Measurements from ENCODE around the gene PTPRA.
"Not testable (repeated sequence)": the region's sequence is repeated elsewhere in the genome, so short reads cannot be mapped to it uniquely, and the experiment has no call there.

The PTPRA gene

DNA sequence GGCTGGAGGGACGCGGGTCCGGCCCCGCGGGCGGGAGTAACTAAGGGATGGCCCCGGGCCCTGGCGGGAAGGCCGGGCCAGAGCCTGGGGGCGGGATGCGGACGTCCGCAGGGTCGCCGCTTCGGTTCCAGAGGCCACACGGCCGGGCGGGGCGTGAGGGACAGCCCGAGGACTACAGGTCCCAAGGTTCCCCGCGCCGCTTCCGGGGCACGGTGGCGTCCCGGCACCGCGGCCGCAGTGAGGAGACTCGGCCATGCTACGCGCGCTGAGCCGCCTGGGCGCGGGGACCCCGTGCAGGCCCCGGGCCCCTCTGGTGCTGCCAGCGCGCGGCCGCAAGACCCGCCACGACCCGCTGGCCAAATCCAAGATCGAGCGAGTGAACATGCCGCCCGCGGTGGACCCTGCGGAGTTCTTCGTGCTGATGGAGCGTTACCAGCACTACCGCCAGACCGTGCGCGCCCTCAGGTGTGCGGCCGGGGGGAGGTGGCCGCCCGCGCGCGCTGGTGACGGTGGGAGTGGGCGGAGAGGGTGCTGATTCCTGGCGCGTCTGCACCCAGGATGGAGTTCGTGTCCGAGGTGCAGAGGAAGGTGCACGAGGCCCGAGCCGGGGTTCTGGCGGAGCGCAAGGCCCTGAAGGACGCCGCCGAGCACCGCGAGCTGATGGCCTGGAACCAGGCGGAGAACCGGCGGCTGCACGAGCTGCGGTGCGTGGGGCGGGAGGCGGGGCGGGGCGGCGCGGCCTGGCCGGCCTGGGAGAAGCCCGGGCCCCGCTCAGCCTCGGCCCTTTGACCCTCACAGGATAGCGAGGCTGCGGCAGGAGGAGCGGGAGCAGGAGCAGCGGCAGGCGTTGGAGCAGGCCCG lies 172.8 kb downstream of the PTPRA start, which contains the start of gene MRPS26:
Gene MRPS26, plus strand, starts transcription at position 237 of the 861 bp plus-strand sequence. Its CDS starts 17 bp downstream, at position 254.
- peak; percentile 94 for DNase-seq (ENCODE audit: extremely low spot score)
- CTCF ChIA-PET, result interaction anchor here (2.9 kb wide), 1 partner anchor 8 kb away, joined by 15 read pairs; no protein-coding TSS in a partner anchor
- POLR2A ChIA-PET, result no interaction called here
- TF ChIP-seq, protein P1, sequence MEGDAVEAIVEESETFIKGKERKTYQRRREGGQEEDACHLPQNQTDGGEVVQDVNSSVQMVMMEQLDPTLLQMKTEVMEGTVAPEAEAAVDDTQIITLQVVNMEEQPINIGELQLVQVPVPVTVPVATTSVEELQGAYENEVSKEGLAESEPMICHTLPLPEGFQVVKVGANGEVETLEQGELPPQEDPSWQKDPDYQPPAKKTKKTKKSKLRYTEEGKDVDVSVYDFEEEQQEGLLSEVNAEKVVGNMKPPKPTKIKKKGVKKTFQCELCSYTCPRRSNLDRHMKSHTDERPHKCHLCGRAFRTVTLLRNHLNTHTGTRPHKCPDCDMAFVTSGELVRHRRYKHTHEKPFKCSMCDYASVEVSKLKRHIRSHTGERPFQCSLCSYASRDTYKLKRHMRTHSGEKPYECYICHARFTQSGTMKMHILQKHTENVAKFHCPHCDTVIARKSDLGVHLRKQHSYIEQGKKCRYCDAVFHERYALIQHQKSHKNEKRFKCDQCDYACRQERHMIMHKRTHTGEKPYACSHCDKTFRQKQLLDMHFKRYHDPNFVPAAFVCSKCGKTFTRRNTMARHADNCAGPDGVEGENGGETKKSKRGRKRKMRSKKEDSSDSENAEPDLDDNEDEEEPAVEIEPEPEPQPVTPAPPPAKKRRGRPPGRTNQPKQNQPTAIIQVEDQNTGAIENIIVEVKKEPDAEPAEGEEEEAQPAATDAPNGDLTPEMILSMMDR (IDR thresholded peaks at IDR 0.05; ENCODE audit: control extremely low read depth, extremely low read depth, low read depth, missing control alignments), result no peak

DNA sequence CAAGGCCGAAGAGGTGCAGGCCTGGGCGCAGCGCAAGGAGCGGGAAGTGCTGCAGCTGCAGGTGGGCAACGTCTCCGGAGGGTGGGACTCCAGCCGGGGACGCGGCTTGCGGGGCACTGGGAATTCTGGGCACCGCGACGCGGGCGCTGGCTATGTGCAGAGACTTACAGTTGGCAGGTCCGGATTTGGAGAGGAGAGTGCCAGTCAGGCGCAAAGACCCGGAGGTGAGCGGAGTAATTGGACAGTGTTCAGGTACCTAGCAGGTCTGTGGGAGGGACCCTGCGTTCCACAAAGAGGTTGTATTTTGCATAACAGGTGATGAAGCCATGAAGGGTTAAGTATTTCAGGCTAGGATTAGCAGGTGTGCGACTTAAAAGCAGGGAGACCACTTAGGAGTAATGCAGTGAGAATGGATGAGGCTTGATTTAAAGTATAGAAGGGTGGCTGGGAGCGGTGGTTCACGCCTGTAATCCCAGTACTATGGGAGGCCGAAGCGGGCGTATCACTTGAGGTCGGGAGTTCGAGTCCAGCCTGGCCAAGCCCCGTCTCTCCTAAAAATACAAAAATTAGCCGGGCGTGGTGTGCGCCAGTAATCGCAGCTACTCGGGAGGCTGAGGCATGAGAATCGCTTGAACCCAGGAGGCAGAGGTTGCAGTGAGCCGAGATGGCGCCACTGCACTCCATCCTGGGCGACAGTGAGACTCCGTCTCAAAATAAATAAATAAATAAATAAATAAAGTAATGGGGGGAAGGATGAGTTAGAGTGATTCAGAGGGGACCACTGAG lies 173.6 kb downstream of the PTPRA start:
- DNase-seq (ENCODE audit: extremely low spot score), result peak; percentile 43
- TF ChIP-seq, protein P1 (IDR thresholded peaks at IDR 0.05; ENCODE audit: control extremely low read depth, extremely low read depth, low read depth, missing control alignments), result no peak
- POLR2A ChIA-PET, result no interaction called here
- CTCF ChIA-PET, result no interaction called here

DNA sequence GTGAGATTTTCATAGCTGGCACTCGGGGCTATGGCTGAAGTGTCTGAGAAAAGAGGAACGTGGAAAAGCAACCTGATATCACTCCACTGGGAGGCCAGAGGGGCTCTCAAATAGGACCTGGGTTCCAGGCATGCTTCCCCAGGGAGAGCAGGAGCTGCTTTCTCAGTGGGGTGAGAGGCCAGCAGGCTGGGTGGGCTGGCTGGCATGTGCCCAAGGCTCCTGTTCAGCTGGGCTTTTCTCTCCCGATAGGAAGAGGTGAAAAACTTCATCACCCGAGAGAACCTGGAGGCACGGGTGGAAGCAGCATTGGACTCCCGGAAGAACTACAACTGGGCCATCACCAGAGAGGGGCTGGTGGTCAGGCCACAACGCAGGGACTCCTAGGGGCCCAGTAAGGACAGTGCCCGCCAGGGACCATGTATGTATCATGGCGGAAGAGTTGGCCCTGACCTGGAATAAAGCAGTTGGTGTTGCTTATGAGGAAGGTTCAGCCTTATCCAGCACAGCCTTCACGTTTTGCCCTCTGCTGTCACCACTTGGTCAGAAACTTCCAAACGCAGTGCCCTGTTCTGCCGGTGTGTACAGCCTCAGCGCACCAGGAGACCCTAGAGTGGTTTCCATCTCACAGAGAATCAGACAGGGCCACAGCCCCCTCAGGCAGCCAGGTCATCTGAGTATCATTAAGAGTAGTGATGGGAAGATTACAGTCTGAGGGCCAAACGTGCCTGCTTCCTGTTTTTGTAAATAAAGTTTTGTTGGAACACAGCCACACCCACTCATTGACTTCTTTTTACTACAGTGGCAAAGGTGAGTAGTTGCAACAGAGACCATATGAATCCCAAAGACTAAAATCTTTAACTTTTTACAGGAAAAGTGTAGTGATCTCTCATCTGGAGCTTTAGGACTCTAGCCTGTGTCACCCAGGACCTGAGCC lies 174.5 kb downstream of the PTPRA start:
- CTCF ChIA-PET, result no interaction called here
- POLR2A ChIA-PET, result no interaction called here
- DNase-seq (ENCODE audit: extremely low spot score), result no peak
- TF ChIP-seq, protein P1 (IDR thresholded peaks at IDR 0.05; ENCODE audit: control extremely low read depth, extremely low read depth, low read depth, missing control alignments), result no peak

DNA sequence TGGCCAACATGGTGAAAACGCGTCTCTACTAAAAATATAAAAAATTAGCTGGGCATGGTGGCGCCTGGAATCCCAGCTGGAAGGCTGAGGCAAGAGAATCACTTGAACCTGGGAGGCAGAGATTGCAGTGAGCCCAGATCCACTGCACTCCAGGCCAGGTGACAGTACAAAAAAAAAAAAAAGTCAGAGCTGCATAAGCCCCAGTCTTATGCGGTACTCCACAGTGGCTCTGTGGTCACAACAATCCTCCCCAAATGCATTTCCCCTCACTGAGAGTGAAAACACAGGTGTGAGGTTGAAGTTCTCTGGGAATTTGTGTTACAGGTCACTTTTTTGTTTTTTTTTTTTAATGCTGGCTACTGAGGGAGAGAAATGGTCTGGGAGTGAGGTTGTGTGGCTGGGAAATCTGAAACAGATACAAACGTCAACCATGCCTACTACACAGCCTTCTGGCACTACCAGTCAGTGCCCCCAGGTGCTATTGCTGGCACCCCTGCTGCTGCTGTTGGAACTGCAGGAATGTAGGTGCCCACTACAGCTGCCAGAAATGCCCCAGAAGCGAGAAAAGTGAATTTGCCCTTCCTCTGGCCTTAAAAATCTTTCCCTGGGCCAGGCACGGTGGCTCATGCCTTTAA lies 178.2 kb downstream of the PTPRA start:
- TF ChIP-seq, protein P1 (IDR thresholded peaks at IDR 0.05; ENCODE audit: control extremely low read depth, extremely low read depth, low read depth, missing control alignments), result no peak
- POLR2A ChIA-PET, result interaction anchor here (0.6 kb wide), 1 partner anchor 22 kb away, joined by 3 read pairs; no protein-coding TSS in a partner anchor
- CTCF ChIA-PET, result interaction anchor here (1.0 kb wide), 1 partner anchor 65 kb away, joined by 3 read pairs; no protein-coding TSS in a partner anchor
- DNase-seq (ENCODE audit: extremely low spot score), result no peak

DNA sequence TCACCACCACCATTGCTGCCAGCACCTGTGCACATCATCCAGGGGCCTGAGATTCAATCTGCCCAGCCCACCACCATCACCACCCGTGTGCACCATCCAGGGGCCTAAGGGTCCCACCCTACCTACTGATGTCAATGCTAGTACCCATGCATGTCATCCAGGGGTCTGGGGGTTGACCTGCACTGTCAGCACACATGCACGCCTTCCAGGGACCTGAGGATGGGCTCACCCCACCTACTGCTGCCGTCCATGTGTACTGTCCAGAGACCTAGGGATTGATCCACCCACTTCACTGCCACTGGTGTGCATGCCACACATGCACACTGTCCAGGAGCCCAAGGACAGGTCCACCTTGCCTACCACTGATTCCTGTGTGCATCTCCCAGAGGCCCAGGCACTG lies 186.2 kb downstream of the PTPRA start:
- POLR2A ChIA-PET, result no interaction called here
- TF ChIP-seq, protein P1 (IDR thresholded peaks at IDR 0.05; ENCODE audit: control extremely low read depth, extremely low read depth, low read depth, missing control alignments), result no peak
- CTCF ChIA-PET, result no interaction called here
- DNase-seq (ENCODE audit: extremely low spot score), result no peak

DNA sequence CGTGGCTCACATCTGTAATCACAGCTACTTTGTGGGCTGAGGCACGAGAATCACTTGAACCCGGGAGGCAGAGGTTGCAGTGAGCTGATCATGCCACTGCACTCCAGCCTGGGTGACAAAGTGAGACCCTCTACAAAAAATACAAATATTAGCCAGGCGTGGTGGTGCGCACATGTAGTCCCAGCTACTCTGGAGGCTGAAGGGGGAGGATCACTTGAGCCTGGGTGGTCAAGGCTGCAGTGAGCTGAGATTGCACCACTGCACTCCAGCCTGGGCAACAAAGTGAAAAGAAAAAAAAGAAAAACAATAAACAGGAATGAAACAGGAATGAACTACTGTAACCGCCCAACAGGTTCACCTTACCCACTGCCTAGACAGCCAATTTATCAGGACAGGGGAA lies 190.8 kb downstream of the PTPRA start:
- CTCF ChIA-PET; DNase-seq (ENCODE audit: extremely low spot score); POLR2A ChIA-PET: not testable (repeated sequence)
